ENCODE data around the gene EIF3D.

- TF ChIP-seq CTCF (IDR thresholded peaks at IDR 0.05) (no peak), POLR2A (IDR thresholded peaks at IDR 0.05) (no peak)
These were observed 7.8 kb upstream of the EIF3D start for GRCh38 chr22:36536717-36537116.
